Neuronal stem cell (in vitro differentiated cells): Measurements from ENCODE around the gene BCL2L11.

ENCODE experiments used
- DNase-seq: peaks from one replicate; pipeline ENCODE4 v3.0.0-alpha.2; 2013; ENCODE audit warnings: low spot score
- H2AFZ ChIP-seq: one replicate; pipeline ENCODE4 v1.6.1; 2013; ENCODE audit warnings: mild to moderate bottlenecking, low read length, inconsistent platforms
- H2AK5ac ChIP-seq: 2 replicates; pipeline ENCODE4 v1.6.1; 2013; ENCODE audit warnings: low read depth, mild to moderate bottlenecking, inconsistent platforms, low read length, moderate library complexity, mixed read lengths
- H2BK120ac ChIP-seq: 2 replicates; pipeline ENCODE4 v1.6.1; 2013; ENCODE audit warnings: low read depth, mild to moderate bottlenecking, inconsistent platforms, low read length, moderate library complexity, mixed read lengths
- H2BK12ac ChIP-seq: one replicate; pipeline ENCODE4 v1.6.1; 2013; ENCODE audit warnings: low read length, inconsistent platforms
- H2BK15ac ChIP-seq: 2 replicates; pipeline ENCODE4 v1.6.1; 2013; ENCODE audit warnings: mild to moderate bottlenecking, low read length, inconsistent platforms, mixed read lengths
- H2BK5ac ChIP-seq: one replicate; pipeline ENCODE4 v1.6.1; 2013; ENCODE audit warnings: inconsistent platforms, mild to moderate bottlenecking, low read length, moderate library complexity
- H3K14ac ChIP-seq: one replicate; pipeline ENCODE4 v1.6.1; 2013; ENCODE audit warnings: low read length, inconsistent platforms
- H3K18ac ChIP-seq: 2 replicates; pipeline ENCODE4 v1.6.1; 2013; ENCODE audit warnings: low read length, inconsistent platforms
- H3K23ac ChIP-seq: 2 replicates; pipeline ENCODE4 v1.6.1; 2013; ENCODE audit warnings: low read depth, mild to moderate bottlenecking, mixed read lengths, low read length, inconsistent platforms; ENCODE audit not compliant: poor library complexity
- H3K27ac ChIP-seq: replicated peaks from 3 replicates; pipeline ENCODE4 v1.5.1; 2013; ENCODE audit warnings: low read length, inconsistent platforms
- H3K27me3 ChIP-seq, 3 experiments: 2 replicates each; pipeline ENCODE4 v1.6.1; 2013; ENCODE audit warnings: low read length in 3 of 3, mild to moderate bottlenecking in 2 of 3, inconsistent platforms in 1 of 3, low read depth in 1 of 3, mixed read lengths in 1 of 3, moderate library complexity in 1 of 3; ENCODE audit not compliant: control insufficient read depth in 3 of 3, insufficient read depth in 3 of 3
- H3K36me3 ChIP-seq, 2 donors: replicated peaks in 1 of 2; 2 replicates each; pipeline ENCODE4 v1.6.1; 2013; ENCODE audit warnings: low read length in 2 of 2; ENCODE audit not compliant: control insufficient read depth in 2 of 2, insufficient read depth in 2 of 2
- H3K4ac ChIP-seq: 2 replicates; pipeline ENCODE4 v1.6.1; 2013; ENCODE audit warnings: inconsistent platforms, mild to moderate bottlenecking, low read length, moderate library complexity
- H3K4me1 ChIP-seq, 2 donors: 1 replicate in 1 of 2; 2 replicates in 1 of 2; pipeline ENCODE4 v1.6.1; 2013; ENCODE audit warnings: low read length in 2 of 2, low read depth in 1 of 2; ENCODE audit not compliant: control insufficient read depth in 2 of 2, insufficient read depth in 1 of 2
- H3K4me2 ChIP-seq: one replicate; pipeline ENCODE4 v1.6.1; 2013; ENCODE audit warnings: mild to moderate bottlenecking, low read length, inconsistent platforms; ENCODE audit not compliant: insufficient read depth, poor library complexity, severe bottlenecking
- H3K4me3 ChIP-seq, 2 donors: 2 replicates each; pipeline ENCODE4 v1.5.1; 2013; ENCODE audit warnings: low read length in 2 of 2, mild to moderate bottlenecking in 2 of 2, inconsistent platforms in 1 of 2, moderate library complexity in 1 of 2
- H3K79me1 ChIP-seq: one replicate; pipeline ENCODE4 v1.6.1; 2013; ENCODE audit warnings: low read depth, mild to moderate bottlenecking, inconsistent platforms, low read length, moderate library complexity
- H3K9ac ChIP-seq: one replicate; pipeline ENCODE4 v1.6.1; 2013; ENCODE audit warnings: mild to moderate bottlenecking, low read depth, low read length, inconsistent platforms; ENCODE audit not compliant: poor library complexity
- H3K9me3 ChIP-seq, 2 donors: replicated peaks in 1 of 2; 2 replicates each; pipeline versions ENCODE3 to v1.6.1; 2013; ENCODE audit warnings: low read length in 2 of 2, mild to moderate bottlenecking in 2 of 2, inconsistent platforms in 1 of 2, low read depth in 1 of 2, mixed read lengths in 1 of 2, moderate library complexity in 1 of 2; ENCODE audit not compliant: control insufficient read depth in 2 of 2, insufficient read depth in 1 of 2
- H4K8ac ChIP-seq: one replicate; pipeline ENCODE4 v1.6.1; 2013; ENCODE audit warnings: low read depth, mild to moderate bottlenecking, inconsistent platforms, low read length, moderate library complexity
- H4K91ac ChIP-seq: one replicate; pipeline ENCODE4 v1.6.1; 2013; ENCODE audit warnings: low read length, low read depth, mild to moderate bottlenecking, inconsistent platforms; ENCODE audit not compliant: poor library complexity
- WGBS, 2 donors: extraction: QIAGEN DNeasy Blood & Tissue Kit; methylation state at CpG; one replicate each; pipeline ENCODE4 v1.1.7; 2013; ENCODE audit warnings: missing lambda C conversion rate in 2 of 2, mixed read lengths in 1 of 2; ENCODE audit not compliant: insufficient read length in 2 of 2, insufficient replicate concordance in 1 of 2; ENCODE audit errors: extremely low coverage in 2 of 2; 5-methylcytosine and 5-hydroxymethylcytosine counted together

The BCL2L11 gene

DNA sequence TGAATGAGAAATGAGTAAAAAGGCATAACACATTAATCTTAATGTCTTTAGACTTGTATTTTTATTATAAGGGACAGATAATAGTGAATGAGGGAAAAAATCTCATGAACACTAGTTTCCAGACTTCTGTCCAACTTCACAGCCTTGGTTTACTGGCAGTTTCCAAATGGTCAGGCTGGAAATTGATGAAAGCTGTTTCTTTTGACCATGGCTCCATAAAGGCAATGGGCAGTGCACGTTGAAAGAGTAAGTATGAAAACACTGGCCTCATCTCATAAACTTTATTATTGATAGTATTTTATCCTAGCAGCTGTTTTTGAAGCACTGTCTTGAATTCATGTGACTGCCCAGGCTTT is 23.1 kb downstream of the BCL2L11 start:
- H3K18ac ChIP-seq = no peak overlapping the region
- no peak overlapping the region for H2AFZ ChIP-seq
- H3K9ac ChIP-seq = no peak overlapping the region
- no peak overlapping the region for H3K4me2 ChIP-seq
- H2BK15ac ChIP-seq = no peak overlapping the region
- peaks cover 0 to 4% of the 10 kb centered on the region in 2 donors for H3K9me3 ChIP-seq
- no peak overlapping the region for H2AK5ac ChIP-seq
- H3K36me3 ChIP-seq = peaks cover 19 to 93% of the 10 kb centered on the region in 2 donors
- no peak overlapping the region for H3K14ac ChIP-seq
- H3K79me1 ChIP-seq = peaks cover 3% of the 10 kb centered on the region
- no peak for DNase-seq
- H3K27ac ChIP-seq = no peak overlapping the region
- H3K4me1 ChIP-seq = peaks cover 0 to 10% of the 10 kb centered on the region in 2 donors
- no peak overlapping the region for H4K91ac ChIP-seq
- no peak overlapping the region for H3K4ac ChIP-seq
- H2BK120ac ChIP-seq = no peak overlapping the region
- H4K8ac ChIP-seq = no peak overlapping the region
- no peak overlapping the region for H2BK12ac ChIP-seq
- WGBS, 2 donors = no CpG with 5 or more reads among the region's 1 CpG
- H3K23ac ChIP-seq = no peak overlapping the region
- H3K27me3 ChIP-seq = no peaks in the 10 kb centered on the region
- no peak overlapping the region for H3K4me3 ChIP-seq
- H2BK5ac ChIP-seq = no peak overlapping the region

DNA sequence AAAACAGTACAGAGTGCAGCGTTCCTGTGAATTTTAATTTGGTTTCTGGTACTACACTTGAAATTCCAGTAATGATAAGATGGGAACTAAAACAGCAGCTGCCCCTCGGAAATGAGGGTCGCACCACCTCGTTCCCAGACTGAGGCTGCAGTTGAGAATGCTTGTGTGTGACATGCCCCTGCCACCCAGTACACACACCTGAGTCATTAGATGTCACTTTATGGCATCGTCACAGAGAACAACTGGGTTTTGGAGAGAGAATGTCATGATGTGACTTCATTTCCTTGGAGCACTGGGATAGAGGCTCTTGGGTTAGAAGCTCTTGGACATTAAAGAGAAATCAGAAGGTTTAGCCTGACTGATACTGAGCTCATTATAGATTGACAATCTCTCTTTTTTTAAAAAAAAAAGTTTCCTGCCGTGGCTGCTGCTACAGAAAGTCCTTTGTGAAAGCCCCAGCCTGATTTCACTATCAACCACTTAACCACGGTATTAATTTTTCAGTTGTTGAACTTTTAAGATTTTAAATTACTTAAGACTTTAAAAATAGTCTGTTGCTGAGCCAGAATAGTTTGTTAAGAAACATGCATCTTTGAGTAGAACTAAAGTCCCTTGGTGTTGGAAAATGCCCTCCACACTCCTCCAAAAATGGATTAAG is 24.5 kb downstream of the BCL2L11 start:
- Histone ChIP-seq H2BK5ac (no peak overlapping the region), H3K9ac (no peak overlapping the region), H2AFZ (no peak overlapping the region), H2BK15ac (no peak overlapping the region), H3K79me1 (no peaks in the 10 kb centered on the region), H3K23ac (no peak overlapping the region), H3K27me3 (no peaks in the 10 kb centered on the region), H3K36me3 (peaks cover 15 to 93% of the 10 kb centered on the region in 2 donors), H3K18ac (no peak overlapping the region), H2BK12ac (no peak overlapping the region), H2BK120ac (no peak overlapping the region), H4K8ac (no peak overlapping the region), H3K9me3 (peaks cover 0 to 4% of the 10 kb centered on the region in 2 donors), H3K4ac (no peak overlapping the region), H3K4me3 (no peak overlapping the region), H3K27ac (no peak overlapping the region), H3K4me2 (no peak overlapping the region), H2AK5ac (no peak overlapping the region), H3K14ac (no peak overlapping the region), H4K91ac (no peak overlapping the region), H3K4me1 (peaks cover 0 to 10% of the 10 kb centered on the region in 2 donors)
- no peak for DNase-seq
- no CpG with 5 or more reads among the region's 7 CpGs for WGBS, 2 donors

DNA sequence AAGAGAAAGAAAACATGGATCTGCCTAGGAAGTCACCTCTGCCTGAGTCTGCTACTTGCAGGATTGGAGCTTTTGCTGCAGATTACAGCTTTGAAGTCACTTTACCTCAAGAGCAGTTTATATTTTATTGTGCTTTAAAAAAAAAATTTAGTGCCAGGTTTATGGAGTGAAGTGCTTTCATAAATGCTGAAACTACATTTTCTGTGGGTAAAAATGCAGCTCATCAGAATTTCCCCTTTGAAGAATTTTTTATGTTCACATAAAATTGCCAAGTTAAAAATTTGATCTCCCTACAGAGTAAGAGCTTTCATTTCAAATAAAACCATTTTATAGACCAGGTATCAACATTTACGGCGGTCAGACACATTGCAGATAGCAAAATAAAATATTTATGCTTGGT is 25.2 kb downstream of the BCL2L11 start:
- H2BK5ac ChIP-seq = no peak overlapping the region
- DNase-seq = no peak
- no peak overlapping the region for H3K14ac ChIP-seq
- no peak overlapping the region for H2BK12ac ChIP-seq
- no peak overlapping the region for H3K4me2 ChIP-seq
- no peak overlapping the region for H2BK120ac ChIP-seq
- peaks cover 0 to under 1% of the 10 kb centered on the region in 2 donors for H3K9me3 ChIP-seq
- H2AK5ac ChIP-seq = no peak overlapping the region
- no peaks in the 10 kb centered on the region for H3K79me1 ChIP-seq
- peaks cover 0 to 10% of the 10 kb centered on the region in 2 donors for H3K4me1 ChIP-seq
- H3K4me3 ChIP-seq = no peak overlapping the region
- H2AFZ ChIP-seq = no peak overlapping the region
- WGBS, 2 donors = no CpG with 5 or more reads among the region's 2 CpGs
- no peak overlapping the region for H3K27ac ChIP-seq
- H3K23ac ChIP-seq = no peak overlapping the region
- H4K8ac ChIP-seq = no peak overlapping the region
- no peak overlapping the region for H3K18ac ChIP-seq
- no peak overlapping the region for H3K4ac ChIP-seq
- no peak overlapping the region for H2BK15ac ChIP-seq
- H3K9ac ChIP-seq = no peak overlapping the region
- H3K36me3 ChIP-seq = peaks cover 11 to 93% of the 10 kb centered on the region in 2 donors
- no peak overlapping the region for H4K91ac ChIP-seq
- no peaks in the 10 kb centered on the region for H3K27me3 ChIP-seq

DNA sequence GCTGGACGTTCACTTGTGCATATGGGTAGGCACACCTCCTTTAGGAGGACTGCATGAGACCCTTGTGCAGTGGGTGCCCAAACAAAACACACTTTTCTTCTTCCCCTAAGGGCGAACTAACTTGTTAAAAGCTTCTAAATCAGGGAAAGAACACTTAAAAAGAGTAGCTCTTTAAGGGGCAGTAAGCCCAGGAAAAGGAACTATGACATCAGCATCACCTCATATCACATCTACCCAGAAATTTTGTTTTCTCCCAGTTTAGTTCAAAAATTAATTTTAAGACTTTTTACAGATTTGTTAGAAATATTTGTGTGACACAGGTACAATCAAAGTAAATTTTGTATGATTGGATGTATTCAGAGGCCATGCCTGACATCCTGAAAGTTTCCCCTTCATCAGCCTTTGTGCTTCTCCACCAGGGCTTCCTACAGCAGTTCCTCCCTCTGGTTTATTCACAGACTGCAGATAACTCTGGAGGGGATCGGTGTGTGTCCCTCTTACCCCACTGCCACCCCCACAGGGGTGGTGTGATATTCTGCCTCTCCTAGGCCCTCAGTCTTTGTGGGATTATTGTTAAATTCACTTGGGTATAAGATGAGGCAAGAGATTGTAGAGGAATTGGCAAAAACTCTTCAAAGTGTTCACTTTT is 27.6 kb downstream of the BCL2L11 start:
- no peak overlapping the region for H3K4me3 ChIP-seq
- H2BK120ac ChIP-seq = no peak overlapping the region
- no peak overlapping the region for H3K4ac ChIP-seq
- H3K27ac ChIP-seq = no peak overlapping the region
- H3K36me3 ChIP-seq = peaks cover 16 to 98% of the 10 kb centered on the region in 2 donors
- H2AFZ ChIP-seq = no peak overlapping the region
- no peak overlapping the region for H3K9ac ChIP-seq
- no peak overlapping the region for H2BK5ac ChIP-seq
- H3K4me2 ChIP-seq = no peak overlapping the region
- no peak overlapping the region for H2BK15ac ChIP-seq
- H2BK12ac ChIP-seq = no peak overlapping the region
- peaks cover 6% of the 10 kb centered on the region for H3K79me1 ChIP-seq
- DNase-seq = no peak
- H3K23ac ChIP-seq = no peak overlapping the region
- H3K18ac ChIP-seq = no peak overlapping the region
- H4K8ac ChIP-seq = no peak overlapping the region
- no CpG with 5 or more reads among the region's 3 CpGs for WGBS, 2 donors
- H3K14ac ChIP-seq = no peak overlapping the region
- H3K9me3 ChIP-seq = no peaks in the 10 kb centered on the region
- H2AK5ac ChIP-seq = no peak overlapping the region
- H4K91ac ChIP-seq = no peak overlapping the region
- H3K27me3 ChIP-seq = no peaks in the 10 kb centered on the region
- H3K4me1 ChIP-seq = peaks cover 0 to 10% of the 10 kb centered on the region in 2 donors
